GM21723 (cell line): ENCODE data around the gene CCDC93.

Source experiments
- ATAC-seq: cut with Tn5 transposase; IDR thresholded peaks from one replicate; pipeline ENCODE4 v1.9.1; 2021; ENCODE audit warnings: mild to moderate bottlenecking, moderate library complexity; ENCODE audit not compliant: unreplicated experiment

Gene CCDC93, protein sequence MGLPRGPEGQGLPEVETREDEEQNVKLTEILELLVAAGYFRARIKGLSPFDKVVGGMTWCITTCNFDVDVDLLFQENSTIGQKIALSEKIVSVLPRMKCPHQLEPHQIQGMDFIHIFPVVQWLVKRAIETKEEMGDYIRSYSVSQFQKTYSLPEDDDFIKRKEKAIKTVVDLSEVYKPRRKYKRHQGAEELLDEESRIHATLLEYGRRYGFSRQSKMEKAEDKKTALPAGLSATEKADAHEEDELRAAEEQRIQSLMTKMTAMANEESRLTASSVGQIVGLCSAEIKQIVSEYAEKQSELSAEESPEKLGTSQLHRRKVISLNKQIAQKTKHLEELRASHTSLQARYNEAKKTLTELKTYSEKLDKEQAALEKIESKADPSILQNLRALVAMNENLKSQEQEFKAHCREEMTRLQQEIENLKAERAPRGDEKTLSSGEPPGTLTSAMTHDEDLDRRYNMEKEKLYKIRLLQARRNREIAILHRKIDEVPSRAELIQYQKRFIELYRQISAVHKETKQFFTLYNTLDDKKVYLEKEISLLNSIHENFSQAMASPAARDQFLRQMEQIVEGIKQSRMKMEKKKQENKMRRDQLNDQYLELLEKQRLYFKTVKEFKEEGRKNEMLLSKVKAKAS

DNA sequence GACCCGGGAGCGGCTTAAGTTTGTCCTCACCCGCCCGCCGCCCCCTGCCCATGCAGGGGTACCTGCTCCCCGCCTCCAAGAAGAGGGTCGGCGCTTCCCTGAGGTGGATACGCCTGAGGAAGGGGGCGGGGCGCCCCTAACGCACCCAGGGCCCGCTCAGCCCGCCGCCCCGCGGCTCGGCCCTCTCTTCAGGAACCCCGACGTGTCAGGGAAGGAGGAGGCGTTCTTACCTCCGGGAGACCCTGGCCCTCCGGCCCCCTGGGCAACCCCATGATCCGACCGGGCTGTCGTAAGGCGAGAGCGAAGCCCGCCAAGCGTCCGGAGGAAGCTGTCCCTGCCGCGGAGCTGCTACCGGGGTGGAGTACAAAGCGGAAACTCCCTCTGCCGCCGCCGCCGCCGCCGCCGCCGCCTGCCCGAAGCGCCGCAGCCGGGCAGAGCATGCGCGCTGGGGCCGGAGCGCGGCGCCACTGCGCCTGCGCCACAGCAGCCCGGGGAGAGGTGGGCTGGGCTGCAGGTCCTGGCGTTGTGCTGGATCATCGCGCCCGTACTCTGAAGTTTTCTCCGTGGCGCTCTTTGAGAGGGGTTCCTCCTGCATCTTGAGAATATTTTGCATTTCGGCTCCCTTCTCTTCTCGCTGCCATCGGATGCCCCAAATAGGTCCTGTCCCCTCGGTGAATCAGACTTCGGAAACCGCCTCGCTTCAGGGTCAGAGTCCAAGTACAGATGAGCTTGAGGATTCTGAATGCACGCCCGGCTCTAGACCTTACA lies at the start of gene CCDC93:
TSS of gene CCDC93 (minus strand) at position 347 of the 768 bp plus-strand sequence. CDS start at position 272, 75 bp downstream.
- peak; percentile 88 for ATAC-seq

DNA sequence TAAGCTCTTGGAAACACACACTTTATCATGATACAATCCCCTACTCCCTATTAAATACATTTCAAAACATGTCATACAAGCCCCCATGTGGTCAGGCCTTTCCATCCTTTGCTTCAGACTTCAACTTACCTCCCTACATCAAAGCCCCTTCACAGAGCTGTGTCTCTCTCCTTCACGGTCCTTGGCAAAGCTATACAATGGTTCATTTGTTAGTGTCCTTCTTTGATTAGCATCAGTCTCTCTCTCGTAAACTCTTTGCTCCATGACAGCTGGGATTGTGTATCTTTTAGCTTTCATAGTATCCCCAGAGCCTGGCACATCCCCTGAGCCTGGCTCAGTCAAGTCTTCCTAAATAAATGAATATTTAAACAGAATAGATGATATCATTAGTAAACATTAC lies 48.8 kb upstream of the CCDC93 start:
- ATAC-seq, result no peak

- ATAC-seq, result no peak
Measured at GRCh38 chr2:118062048-118062447, 48.2 kb upstream of the CCDC93 start.

GRCh38 chr2:118061135-118061955 lies 47.5 kb upstream of the CCDC93 start:
- peak; percentile 89 for ATAC-seq

GRCh38 chr2:118059919-118060478 lies 46.1 kb upstream of the CCDC93 start:
- ATAC-seq, result no peak

GRCh38 chr2:118058951-118059350 lies 45.1 kb upstream of the CCDC93 start:
- no peak for ATAC-seq

GRCh38 chr2:118056801-118057200 lies 42.9 kb upstream of the CCDC93 start:
- no peak for ATAC-seq

GRCh38 chr2:118056165-118056534 lies 42.3 kb upstream of the CCDC93 start:
- peak; percentile 84 for ATAC-seq

DNA sequence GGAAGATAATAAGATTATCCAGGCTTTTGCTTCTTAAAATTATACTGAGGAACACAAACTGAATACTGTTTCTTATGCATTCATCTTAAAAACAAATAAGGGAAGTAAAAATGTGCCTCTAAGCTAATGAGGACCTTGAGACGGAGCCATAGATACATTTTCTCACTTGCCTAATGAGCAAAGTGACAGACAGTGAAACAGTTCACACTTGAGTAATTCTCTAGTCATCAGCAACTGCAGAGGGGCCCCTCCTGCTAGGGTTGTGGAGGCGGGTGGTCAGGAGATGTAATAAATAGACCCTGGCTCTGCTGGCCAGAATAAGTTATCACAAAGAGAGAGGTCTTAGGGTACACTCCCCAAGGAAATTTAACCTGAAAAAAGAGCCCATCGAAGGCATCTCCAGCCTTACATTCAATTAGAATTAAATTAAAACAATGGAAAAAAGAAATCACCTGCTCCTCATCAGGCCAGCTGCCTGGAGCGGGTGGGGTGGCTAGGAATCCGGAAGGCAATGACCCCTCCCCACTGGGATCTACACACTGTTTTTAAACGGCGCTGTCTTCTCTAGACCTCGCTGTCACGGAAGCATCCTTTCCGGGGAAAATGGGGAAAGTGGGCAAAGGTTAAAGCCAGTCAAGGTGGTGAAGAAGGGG lies 41.8 kb upstream of the CCDC93 start:
- peak; percentile 87 for ATAC-seq

GRCh38 chr2:118054213-118055008 lies 40.5 kb upstream of the CCDC93 start:
- no peak for ATAC-seq

GRCh38 chr2:118053681-118054080 lies 39.8 kb upstream of the CCDC93 start:
- no peak for ATAC-seq

- no peak for ATAC-seq
Measured at GRCh38 chr2:118052474-118052873, 38.6 kb upstream of the CCDC93 start.

DNA sequence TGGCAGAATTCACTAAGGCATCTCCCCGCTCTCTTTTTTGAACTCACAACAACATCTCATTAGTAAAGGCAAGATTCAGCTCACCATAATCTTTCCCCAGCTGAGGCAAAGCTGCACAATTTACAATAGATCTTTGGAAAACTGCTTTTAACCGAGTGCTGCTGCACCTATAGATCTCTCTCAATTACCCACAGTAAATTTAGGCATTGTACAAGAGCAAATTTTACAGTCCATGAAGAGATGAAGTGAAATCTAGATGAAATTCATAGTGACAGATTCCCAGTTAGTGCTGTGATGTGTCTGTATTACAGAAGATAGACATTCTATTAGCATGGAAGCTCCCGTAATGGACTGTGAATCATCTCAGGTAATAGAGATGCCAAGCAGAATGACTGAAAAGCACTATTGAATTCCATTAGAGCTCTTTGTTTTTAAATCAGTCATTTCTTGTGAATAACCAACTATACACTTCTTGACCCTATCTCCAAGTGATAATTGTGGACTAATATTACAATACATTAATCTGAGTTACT lies 38.0 kb upstream of the CCDC93 start:
- no peak for ATAC-seq

GRCh38 chr2:118050974-118051373 lies 37.1 kb upstream of the CCDC93 start:
- ATAC-seq, result no peak

DNA sequence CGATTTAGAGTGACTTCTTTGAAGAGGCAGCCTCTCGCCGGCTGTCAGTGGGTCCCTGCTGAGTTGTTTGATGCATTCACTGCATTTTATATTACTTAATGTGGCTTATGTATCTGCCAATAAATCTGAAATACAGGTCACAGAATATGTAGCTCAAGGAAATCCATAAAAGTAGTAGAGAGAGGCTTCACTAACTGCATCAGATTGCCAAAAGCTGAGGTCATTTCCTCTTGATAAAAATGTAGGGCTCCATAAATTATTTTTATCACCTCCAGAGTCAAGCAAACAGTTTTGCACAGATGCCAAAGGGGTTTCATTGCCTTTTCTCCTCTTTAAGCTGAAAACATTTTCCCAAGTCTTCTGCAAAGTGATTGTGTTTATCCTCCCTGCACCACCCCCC lies 36.5 kb upstream of the CCDC93 start:
- ATAC-seq, result no peak

DNA sequence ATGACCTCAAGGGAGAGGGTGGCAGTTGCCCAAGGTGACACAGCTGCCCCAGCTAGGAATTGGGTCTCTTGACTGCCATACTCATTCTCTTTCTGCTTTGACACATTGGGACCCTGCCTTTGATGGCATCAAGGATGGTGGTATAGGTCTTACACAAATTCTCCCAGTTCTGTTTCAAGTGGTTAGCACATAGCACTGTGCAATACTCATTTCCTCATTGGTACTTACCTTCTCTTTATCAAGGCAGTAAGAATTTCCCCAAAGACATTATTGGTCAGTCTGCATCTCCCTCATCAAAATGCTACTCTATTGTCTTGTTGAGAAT lies 35.9 kb upstream of the CCDC93 start:
- ATAC-seq, result peak; percentile 72

DNA sequence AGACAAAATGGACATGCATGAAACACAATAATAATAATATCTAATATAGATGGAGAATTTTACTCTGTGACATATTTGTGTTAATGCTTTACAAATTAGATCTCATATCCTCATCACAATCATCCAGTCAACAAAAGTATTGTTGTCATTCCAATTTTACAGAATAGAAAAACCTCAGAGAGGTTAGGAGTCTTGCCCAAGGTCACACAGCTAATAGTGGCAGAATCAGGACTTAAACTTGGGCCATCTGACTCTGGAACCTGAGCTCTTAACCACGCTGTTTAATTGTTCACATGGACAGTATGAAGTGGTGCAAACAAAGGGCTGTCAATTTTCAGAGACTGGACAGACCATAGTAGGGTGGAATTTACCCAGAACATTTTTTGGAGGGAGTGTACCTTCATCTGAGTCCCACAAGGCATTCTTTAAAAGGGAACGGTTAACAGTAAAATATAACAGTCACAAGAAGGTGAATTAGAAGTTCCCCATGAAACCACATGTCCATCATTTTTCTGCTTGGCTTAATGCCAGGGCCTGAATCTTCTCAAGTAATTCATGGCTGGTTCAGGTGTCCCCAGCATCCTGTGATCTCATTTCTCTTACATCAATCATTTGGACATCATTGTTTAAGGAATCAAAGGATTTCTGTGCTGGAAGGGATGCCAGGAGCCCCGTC lies 35.4 kb upstream of the CCDC93 start:
- ATAC-seq, result peak; percentile 20

DNA sequence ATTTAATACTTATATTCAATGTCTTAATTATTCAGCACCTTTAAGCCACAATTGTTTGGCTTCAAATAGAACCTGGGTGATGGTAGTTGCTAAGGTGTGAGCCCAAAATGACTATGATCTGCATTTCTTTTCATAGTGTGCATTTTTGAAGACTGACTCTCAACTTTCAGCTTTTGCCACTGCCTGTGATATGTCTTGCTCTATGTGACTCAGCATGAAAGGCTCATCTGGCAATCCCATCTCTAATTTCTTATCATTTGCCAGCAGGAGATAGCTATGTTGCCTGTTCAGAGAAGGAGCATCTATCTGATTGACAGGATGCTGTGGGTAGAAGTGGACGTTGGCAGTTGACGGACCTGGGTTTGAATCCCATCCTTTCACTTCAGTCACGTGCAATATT lies 34.5 kb upstream of the CCDC93 start:
- no peak for ATAC-seq
